Measurements from ENCODE around the gene DEK.
"Not testable (repeated sequence)": the region's sequence is repeated elsewhere in the genome, so short reads cannot be mapped to it uniquely, and the experiment has no call there.

Gene DEK

DNA sequence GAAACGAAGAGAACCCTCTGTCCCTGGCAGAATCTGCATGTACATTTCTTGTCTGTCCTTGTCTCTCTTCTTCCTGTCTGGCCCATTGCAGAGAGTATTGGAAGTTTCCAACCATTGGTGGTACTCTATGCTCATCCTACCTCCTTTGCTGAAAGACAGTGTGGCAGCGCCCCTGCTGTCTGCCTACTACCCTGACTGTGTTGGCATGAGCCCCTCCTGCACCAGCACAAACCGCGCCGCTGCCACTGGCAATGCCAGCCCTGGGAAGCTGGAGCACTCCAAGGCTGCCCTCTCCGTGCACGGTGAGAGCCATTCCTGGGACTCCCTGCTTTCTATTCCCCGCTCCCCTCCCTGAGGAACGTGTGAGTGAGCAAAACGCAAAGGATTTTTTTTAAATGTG, 76.6 kb downstream of the DEK start:
- DNase-seq, result no peak

DNA sequence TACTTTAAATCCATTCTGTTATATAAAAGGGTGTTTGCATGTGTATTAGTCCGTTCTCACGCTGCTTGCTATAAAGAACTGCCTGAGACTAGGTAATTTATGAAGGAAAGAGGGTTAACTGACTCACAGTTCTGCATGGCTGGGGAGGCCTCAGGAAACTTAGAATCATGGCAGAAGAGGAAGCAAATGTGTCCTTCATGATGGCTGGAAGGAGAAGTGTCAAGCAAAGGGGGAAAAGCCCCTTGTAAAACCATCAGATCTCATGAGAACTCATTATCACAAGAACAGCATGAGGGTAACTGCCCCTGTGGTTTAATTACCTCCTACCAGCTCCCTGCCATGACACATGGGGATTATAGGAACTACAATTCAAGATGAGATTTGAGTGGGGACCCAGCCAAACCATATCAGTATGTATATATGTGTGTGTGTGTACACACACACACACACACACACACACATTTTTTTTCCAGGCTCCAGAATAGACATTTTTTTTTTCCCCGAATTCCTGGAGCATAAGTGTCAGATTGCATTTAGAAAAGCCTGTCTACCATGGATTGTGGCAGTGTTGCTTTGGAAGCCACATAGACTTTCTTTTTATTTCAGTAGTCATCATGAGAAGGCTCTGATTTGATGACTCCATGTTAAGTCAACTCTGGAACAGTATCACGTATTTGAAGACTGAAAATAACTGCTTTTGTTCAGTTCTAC, 77.6 kb downstream of the DEK start:
- DNase-seq, result no peak

DNA sequence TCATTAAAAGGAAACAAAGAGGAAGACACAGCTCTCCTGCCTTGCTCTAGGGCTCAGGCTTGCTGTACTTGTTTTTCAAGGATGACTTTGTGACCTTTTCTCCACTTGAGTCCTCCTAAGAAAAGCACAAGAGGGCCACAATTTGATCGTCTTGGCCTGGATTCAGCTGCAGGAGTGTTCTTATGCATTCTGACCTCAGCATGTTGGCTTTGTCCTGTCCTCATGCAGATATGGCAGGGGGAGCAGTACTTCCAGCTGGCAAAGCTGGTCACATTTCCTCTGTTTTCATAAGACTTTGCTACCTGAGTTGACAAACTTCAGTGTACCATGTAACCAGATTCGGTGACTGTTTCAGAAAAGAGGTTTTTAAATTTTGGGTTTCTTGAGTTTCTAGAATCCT, 78.3 kb downstream of the DEK start:
- no peak for DNase-seq

DNA sequence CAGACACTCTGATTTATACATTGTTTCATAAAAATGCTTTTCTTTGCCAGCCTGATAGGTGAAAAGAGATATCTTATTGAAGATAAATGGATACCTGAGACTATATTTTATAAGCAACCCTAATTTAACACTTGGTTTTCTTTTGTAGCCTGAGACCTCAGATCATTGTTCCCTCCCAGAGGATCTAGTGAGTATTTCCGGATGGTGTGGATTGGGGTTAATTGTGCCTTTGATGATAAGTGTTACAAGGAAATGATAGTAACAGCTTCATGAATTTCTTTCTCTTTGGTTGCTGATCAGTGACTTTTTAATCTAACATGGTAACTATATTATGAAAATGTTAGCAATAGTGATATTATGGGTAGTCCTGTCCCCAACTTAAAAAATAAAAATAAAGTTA, 78.7 kb downstream of the DEK start:
- no peak for DNase-seq

DNA sequence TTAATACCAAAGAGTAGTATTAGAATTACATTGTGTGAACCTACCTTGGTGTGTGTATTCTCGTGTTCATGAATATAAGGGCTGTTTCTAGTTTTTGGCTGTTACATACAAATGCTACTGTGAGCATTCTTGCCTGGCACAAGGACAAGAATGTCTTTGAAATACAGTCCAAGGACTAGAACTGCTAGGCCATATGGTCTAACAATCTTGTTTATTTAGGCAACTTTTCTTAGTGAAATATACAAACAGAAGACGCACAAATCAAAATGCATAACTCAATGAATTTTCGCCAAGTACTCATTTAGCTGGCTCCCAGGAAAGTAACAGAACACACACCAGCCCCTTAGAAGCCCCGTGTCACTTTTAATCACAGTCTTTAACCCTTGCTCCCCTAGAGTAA, 80.6 kb downstream of the DEK start:
- DNase-seq, result no peak

DNA sequence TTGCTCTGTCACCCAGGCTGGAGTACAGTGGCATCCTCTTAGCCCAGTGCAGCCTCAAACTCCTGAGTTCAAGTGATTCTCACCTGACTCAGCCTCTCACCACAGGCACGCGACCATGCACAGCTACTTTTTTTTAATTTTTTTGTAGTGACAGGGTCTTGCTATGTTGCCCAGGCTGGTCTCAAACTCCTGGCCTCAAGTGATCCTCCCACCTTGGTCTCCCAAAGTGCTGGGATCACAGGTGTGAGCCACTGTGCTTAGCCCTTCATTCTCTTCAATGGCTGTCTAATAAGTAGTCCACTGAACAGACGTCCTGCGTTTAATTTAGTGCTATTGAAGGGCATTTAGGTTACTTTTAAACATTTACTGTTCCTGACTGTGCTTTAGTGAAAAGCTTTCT, 81.8 kb downstream of the DEK start:
- DNase-seq, result no peak

DNA sequence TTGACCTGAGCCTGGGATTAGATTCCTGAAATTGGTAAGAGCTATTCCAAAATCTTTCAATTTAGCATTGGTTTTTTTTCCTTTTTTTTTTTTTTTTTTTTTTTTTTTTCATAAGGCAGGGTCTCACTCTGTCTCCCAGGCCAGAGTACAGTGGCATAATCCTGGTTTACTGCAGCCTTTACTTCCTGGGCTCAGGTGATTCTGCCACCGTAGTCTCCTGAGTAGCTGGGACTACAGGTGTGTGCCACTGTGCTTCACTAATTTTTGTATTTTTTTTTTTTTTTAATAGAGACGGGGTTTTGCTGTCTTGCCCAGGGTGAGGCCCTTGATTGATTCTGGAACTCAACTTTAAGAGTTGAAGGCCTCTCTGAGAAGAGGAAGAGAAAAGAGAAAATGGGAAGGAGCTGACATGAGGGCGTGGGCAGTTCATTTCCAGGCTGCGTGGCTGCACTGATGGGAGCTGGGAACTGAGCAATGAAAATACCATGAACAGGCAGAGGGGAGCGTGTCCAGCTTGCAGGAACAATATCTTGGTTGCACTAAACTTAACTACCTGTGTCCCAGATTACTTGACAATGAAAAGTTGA, 84.5 kb downstream of the DEK start:
- no peak for DNase-seq

DNA sequence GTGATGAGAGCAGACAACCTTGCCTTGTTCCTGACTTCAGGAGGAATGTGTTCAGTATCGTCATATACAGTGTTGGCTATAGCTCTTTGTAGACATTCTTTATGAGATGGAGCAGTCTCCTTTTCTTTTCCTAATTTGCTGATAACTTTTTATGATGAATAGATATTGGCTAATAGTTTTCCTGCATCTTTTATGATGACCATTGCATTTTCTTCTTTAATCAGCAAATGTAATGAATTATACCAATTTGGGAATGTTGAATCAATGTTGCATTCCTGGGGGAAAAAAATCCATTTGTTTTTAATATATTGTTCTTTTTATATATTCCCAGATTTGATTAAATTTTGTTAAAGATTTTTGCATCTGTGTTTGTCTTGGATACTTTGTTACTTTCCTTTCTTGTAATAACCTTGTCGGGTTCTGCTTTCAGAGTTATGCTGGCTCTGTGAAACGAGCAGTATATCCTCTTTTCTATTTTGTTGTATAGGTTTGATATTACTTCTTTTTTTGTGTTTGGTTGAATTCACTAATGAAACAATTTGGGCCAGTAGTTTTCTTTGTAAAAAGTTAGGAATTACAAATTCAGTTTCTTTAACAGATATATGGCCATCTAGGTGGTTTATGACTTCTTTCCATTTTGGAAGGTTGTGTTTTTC, 85.2 kb downstream of the DEK start:
- no peak for DNase-seq

DNA sequence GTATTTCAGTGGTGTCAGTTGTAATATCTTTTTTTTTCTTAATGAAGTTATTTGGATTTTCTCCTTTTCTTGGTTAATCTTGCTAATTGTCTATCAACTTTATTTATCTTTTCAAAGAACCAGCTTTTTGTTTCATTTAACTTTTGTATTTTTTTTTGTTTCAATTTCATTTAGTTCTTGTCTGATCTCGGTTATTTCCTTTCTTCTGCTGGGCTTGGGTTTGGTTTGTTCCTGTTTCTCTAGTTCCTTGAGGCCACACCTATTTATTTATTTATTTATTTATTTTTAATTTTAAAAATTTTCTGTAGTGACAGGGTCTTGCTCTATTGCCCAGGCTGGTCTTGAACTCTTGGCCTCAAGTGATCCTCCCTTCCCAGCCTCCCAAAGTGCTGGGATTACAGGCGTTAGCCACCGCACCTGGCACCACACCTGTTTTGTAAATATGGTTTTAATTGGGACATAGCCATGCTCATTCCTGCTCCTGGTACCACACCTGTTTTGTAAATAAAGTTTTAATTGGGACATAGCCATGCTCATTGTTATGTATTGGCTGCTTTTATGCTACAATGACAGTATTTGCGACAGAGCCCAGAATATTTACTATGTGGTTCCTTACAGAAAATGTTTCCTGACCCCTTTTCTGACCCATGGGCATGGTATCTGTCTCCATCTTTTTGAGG, 86.9 kb downstream of the DEK start:
- DNase-seq, result no peak

DNA sequence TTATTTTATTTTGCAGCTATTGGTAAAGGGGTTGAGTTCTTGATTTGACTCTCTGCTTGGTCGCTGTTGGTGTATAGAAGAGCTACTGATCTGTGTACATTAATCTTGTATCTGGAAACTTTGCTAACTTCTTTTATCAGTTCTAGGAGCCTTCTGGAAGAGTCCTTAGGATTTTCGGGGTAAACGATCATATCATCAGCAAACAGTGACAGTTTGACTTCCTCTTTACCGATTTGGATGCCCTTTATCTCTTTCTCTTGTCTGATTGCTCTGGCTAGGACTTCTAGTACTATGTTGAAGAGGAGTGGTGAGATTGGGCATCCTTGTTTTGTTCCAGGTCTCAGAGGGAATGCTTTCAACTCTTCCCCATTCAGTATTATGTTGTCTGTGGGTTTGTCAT, 88.1 kb downstream of the DEK start:
- not testable (repeated sequence) for DNase-seq

All from DMS53 (cell line).